WTC11 (cell line): ENCODE measurements around the gene WDR90. TPM values are rescaled to one million over a fixed set of nuclear protein-coding genes. Genes with fewer than 3 reads are reported as not detected.
A peak's percentile ranks its signal among the peaks of the same experiment; 100 is the strongest.

Experiments
- ATAC-seq: fragments of 200-7000 bp; cut with Tn5 transposase; 2 replicates; pipeline ENCODE4 v1.10.0; 2021; ENCODE audit warnings: mild to moderate bottlenecking, moderate library complexity
- CTCF ChIA-PET: fragments of 300-600 bp; sonication (Branson Sonifier 250); formaldehyde crosslinking; loops from one replicate; lab custom pipeline; 2021; ENCODE audit warnings: antibody characterized with exemption; lab: Charles Lee
- POLR2A ChIA-PET: fragments of 350-600 bp; sonication (Branson Sonifier 250); formaldehyde crosslinking; loops from one replicate; lab custom pipeline; 2021; ENCODE audit warnings: antibody characterized with exemption; lab: Charles Lee
- DNase-seq: peaks from one replicate; pipeline ENCODE4 v3.0.0; 2021; ENCODE audit warnings: low spot score
- H3K27ac Mint-ChIP-seq: 2 replicates; pipeline ENCODE4 v1.8.0; 2021; ENCODE audit warnings: mixed read lengths
- H3K27me3 Mint-ChIP-seq: 2 replicates; pipeline ENCODE4 v1.8.0; 2021; ENCODE audit warnings: low read depth, mild to moderate bottlenecking, moderate library complexity, mixed read lengths
- H3K36me3 Mint-ChIP-seq: 2 replicates; pipeline ENCODE4 v1.8.0; 2021; ENCODE audit warnings: mixed read lengths
- H3K4me1 Mint-ChIP-seq: 2 replicates; pipeline ENCODE4 v1.8.0; 2022; ENCODE audit warnings: mixed read lengths
- H3K4me3 Mint-ChIP-seq: 2 replicates; pipeline ENCODE4 v1.8.0; 2021; ENCODE audit warnings: mild to moderate bottlenecking, moderate library complexity, mixed read lengths
- H3K9me3 Mint-ChIP-seq: 2 replicates; pipeline ENCODE4 v1.8.0; 2021; ENCODE audit warnings: mixed read lengths
- CBFB ChIP-seq: sonication (generic); formaldehyde crosslinking; IDR thresholded peaks from 2 replicates; pipeline ENCODE4 v1.8.1; 2022; ENCODE audit warnings: mild to moderate bottlenecking, low read depth, missing genetic modification reagents
- CREB1 ChIP-seq: sonication (generic); formaldehyde crosslinking; IDR thresholded peaks from 2 replicates; pipeline ENCODE4 v1.8.0; 2023; ENCODE audit warnings: mild to moderate bottlenecking, missing genetic modification reagents
- CREM ChIP-seq: sonication (generic); formaldehyde crosslinking; IDR thresholded peaks from 2 replicates; pipeline ENCODE4 v1.8.1; 2022; ENCODE audit warnings: mild to moderate bottlenecking, missing genetic modification reagents, moderate library complexity
- E2F4 ChIP-seq: sonication (generic); formaldehyde crosslinking; IDR thresholded peaks from 2 replicates; pipeline ENCODE4 v1.8.1; 2022; ENCODE audit warnings: low read depth, mild to moderate bottlenecking, moderate library complexity, missing genetic modification reagents, borderline replicate concordance
- E2F5 ChIP-seq: sonication (generic); formaldehyde crosslinking; IDR thresholded peaks from 2 replicates; pipeline ENCODE4 v1.8.1; 2022; ENCODE audit warnings: mild to moderate bottlenecking, moderate library complexity, missing genetic modification reagents
- ELF4 ChIP-seq: sonication (generic); formaldehyde crosslinking; IDR thresholded peaks from 2 replicates; pipeline ENCODE4 v1.8.1; 2022; ENCODE audit warnings: low read depth, mild to moderate bottlenecking, moderate library complexity, missing genetic modification reagents
- EMX1 ChIP-seq: fragments of 250-450 bp; sonication (Bioruptor Pico); IDR thresholded peaks from 2 replicates; pipeline ENCODE4 v1.8.0; 2021; ENCODE audit warnings: mild to moderate bottlenecking
- FOXK1 ChIP-seq: sonication (generic); formaldehyde crosslinking; IDR thresholded peaks from 2 replicates; pipeline ENCODE4 v1.8.0; 2022; ENCODE audit warnings: mild to moderate bottlenecking, moderate library complexity, missing genetic modification reagents
- GTF2I ChIP-seq: fragments of 250-450 bp; sonication (Bioruptor Pico); conservative IDR thresholded peaks from 2 replicates; pipeline ENCODE4 v1.4.0; 2021; ENCODE audit warnings: mild to moderate bottlenecking
- JAZF1 ChIP-seq: fragments of 250-450 bp; sonication (Bioruptor Pico); IDR thresholded peaks from 2 replicates; pipeline ENCODE4 v1.9.0; 2021; ENCODE audit warnings: moderate library complexity, mild to moderate bottlenecking, inconsistent platforms
- MAX ChIP-seq: sonication (generic); formaldehyde crosslinking; IDR thresholded peaks from 2 replicates; pipeline ENCODE4 v1.8.0; 2022; ENCODE audit warnings: mild to moderate bottlenecking, missing genetic modification reagents
- NFATC4 ChIP-seq: fragments of 250-450 bp; sonication (Bioruptor Pico); IDR thresholded peaks from 2 replicates; pipeline ENCODE4 v1.9.0; 2021; ENCODE audit warnings: mild to moderate bottlenecking
- NFE2L1 ChIP-seq: sonication (generic); formaldehyde crosslinking; IDR thresholded peaks from 2 replicates; pipeline ENCODE4 v1.8.1; 2023; ENCODE audit warnings: missing genetic modification reagents
- NFYB ChIP-seq: sonication (generic); formaldehyde crosslinking; conservative IDR thresholded peaks from 2 replicates; pipeline ENCODE4 v1.8.0; 2022; ENCODE audit warnings: low read depth, missing genetic modification reagents
- NR3C1 ChIP-seq: sonication (generic); formaldehyde crosslinking; conservative IDR thresholded peaks from 2 replicates; pipeline ENCODE4 v1.8.1; 2023; ENCODE audit warnings: low read depth, mild to moderate bottlenecking, missing genetic modification reagents
- RELA ChIP-seq: sonication (generic); formaldehyde crosslinking; IDR thresholded peaks from 2 replicates; pipeline ENCODE4 v1.8.1; 2022; ENCODE audit warnings: missing genetic modification reagents, mild to moderate bottlenecking, borderline replicate concordance
- SMAD4 ChIP-seq: sonication (generic); formaldehyde crosslinking; IDR thresholded peaks from 2 replicates; pipeline ENCODE4 v1.8.0; 2022; ENCODE audit warnings: mild to moderate bottlenecking, missing genetic modification reagents
- ZNF281 ChIP-seq: sonication (generic); formaldehyde crosslinking; IDR thresholded peaks from 2 replicates; pipeline ENCODE4 v1.8.0; 2023; ENCODE audit warnings: mild to moderate bottlenecking, missing genetic modification reagents
- ZNF317 ChIP-seq: sonication (generic); formaldehyde crosslinking; IDR thresholded peaks from 2 replicates; pipeline ENCODE4 v1.8.1; 2023; ENCODE audit warnings: low read depth, mild to moderate bottlenecking, moderate library complexity, missing genetic modification reagents, borderline replicate concordance
- ZNF423 ChIP-seq: fragments of 250-450 bp; sonication (Bioruptor Pico); IDR thresholded peaks from 2 replicates; pipeline ENCODE4 v2.1.2; 2022; ENCODE audit warnings: mild to moderate bottlenecking, moderate library complexity
- total RNA-seq: library from RNA; stranded (reverse); gene quantifications from 3 replicates; pipeline ENCODE4 v1.2.3, GENCODE V29; 2021
- TF ChIP-seq, protein P1 (sequence below): sonication (generic); formaldehyde crosslinking; IDR thresholded peaks from 2 replicates; pipeline ENCODE4 v1.8.0; 2022; ENCODE audit warnings: mild to moderate bottlenecking, missing genetic modification reagents
- TF ChIP-seq, protein P2 (sequence below): sonication (generic); formaldehyde crosslinking; IDR thresholded peaks from 2 replicates; pipeline ENCODE4 v1.8.1; 2022; ENCODE audit warnings: low read depth, missing genetic modification reagents, borderline replicate concordance
- TF ChIP-seq, protein P3 (sequence below): fragments of 250-450 bp; sonication (Bioruptor Pico); IDR thresholded peaks from 2 replicates; pipeline ENCODE4 v1.9.0; 2021; ENCODE audit warnings: moderate library complexity, mild to moderate bottlenecking, inconsistent platforms, borderline replicate concordance
- TF ChIP-seq, protein P4 (sequence below): sonication (generic); formaldehyde crosslinking; IDR thresholded peaks from 2 replicates; pipeline ENCODE4 v1.8.1; 2022; ENCODE audit warnings: missing genetic modification reagents, borderline replicate concordance

The WDR90 gene
- total RNA-seq, 1 experiment from 2014 or later = 75.8 TPM

DNA sequence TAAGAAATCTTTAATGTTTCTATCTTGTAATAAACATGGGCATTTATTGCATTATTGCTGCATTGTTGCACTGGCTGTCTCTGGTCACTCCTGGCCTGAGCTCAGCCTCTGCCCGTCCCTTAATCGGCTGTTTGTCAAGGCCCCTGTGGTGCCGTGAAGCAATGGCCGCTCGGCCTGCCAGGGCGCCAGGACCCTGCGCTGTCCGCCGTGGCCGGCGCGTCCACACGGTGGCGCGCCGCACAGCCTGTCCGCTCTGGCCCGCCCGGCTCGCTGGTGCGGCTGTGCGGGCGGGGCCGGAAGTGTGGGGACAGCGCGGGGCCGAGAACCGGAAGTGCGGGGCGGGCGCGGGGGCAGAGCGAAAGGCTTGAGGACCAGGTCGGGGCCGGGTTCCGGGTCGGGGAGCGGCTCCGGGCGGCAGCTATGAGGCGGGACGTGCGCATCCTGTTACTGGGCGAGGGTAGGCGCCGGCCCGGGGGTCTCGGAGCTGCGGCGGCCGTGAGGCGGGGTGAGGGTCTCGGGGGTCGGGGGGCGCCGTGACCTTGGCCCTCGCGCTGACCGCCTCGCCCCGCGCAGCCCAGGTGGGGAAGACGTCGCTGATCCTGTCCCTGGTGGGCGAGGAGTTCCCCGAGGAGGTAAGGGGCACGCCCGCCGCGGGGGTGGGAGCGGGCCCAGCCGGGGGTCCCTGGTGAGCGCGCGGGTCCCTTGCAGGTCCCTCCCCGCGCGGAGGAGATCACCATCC, 18.8 kb downstream of the WDR90 start, which contains the start of gene RHOT2:
RHOT2 (plus strand) TSS at position 353 of the 739 bp plus-strand sequence; CDS start at position 421, 68 bp downstream.
- H3K4me3 Mint-ChIP-seq = peak within 1 kb of the TSS; percentile 65
- no peaks in the 10 kb centered on the region for H3K4me1 Mint-ChIP-seq
- ChIA-PET CTCF (interaction anchor here (0.6 to 3.0 kb wide), 23 partner anchors 8 to 297 kb away, joined by 3 to 21 read pairs (median 4); partner anchors contain the start of genes ANTKMT, CIAO3, JMJD8 and RAB40C), POLR2A (interaction anchor here (1.0 to 1.8 kb wide), 2 partner anchors 30 to 52 kb away, joined by 3 to 6 read pairs; no protein-coding TSS in a partner anchor)
- peak; percentile 93 for DNase-seq
- ATAC-seq = peak; percentile 95
- H3K36me3 Mint-ChIP-seq = peaks cover 10% of the 10 kb centered on the region
- no peaks in the 10 kb centered on the region for H3K27me3 Mint-ChIP-seq
- peak within 1 kb of the TSS; percentile 86 for H3K27ac Mint-ChIP-seq
- no peaks in the 10 kb centered on the region for H3K9me3 Mint-ChIP-seq
- no peak for TF ChIP-seq CREB1 (CRISPR knock-in tag)
- no peak for TF ChIP-seq ZNF281
- no peak for TF ChIP-seq CBFB
- TF ChIP-seq NFE2L1 (CRISPR knock-in tag) = no peak
- TF ChIP-seq FOXK1 = no peak; the same call in 1 of the 2 replicates
- peak; percentile 66; the same call in 1 of the 2 replicates for TF ChIP-seq EMX1 (CRISPR knock-in tag)
- TF ChIP-seq MAX (CRISPR knock-in tag) = peak; percentile 75; the same call in 1 of the 2 replicates
- TF ChIP-seq NFATC4 (CRISPR knock-in tag) = no peak
- TF ChIP-seq CREM (CRISPR knock-in tag) = peak; percentile 89
- TF ChIP-seq ZNF317 (CRISPR knock-in tag) = no peak
- TF ChIP-seq, protein P1, sequence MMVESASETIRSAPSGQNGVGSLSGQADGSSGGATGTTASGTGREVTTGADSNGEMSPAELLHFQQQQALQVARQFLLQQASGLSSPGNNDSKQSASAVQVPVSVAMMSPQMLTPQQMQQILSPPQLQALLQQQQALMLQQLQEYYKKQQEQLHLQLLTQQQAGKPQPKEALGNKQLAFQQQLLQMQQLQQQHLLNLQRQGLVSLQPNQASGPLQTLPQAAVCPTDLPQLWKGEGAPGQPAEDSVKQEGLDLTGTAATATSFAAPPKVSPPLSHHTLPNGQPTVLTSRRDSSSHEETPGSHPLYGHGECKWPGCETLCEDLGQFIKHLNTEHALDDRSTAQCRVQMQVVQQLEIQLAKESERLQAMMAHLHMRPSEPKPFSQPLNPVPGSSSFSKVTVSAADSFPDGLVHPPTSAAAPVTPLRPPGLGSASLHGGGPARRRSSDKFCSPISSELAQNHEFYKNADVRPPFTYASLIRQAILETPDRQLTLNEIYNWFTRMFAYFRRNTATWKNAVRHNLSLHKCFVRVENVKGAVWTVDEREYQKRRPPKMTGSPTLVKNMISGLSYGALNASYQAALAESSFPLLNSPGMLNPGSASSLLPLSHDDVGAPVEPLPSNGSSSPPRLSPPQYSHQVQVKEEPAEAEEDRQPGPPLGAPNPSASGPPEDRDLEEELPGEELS = 0 out of 2 replicates have a peak, but pooled peaks have one; percentile 48
- TF ChIP-seq, protein P2, sequence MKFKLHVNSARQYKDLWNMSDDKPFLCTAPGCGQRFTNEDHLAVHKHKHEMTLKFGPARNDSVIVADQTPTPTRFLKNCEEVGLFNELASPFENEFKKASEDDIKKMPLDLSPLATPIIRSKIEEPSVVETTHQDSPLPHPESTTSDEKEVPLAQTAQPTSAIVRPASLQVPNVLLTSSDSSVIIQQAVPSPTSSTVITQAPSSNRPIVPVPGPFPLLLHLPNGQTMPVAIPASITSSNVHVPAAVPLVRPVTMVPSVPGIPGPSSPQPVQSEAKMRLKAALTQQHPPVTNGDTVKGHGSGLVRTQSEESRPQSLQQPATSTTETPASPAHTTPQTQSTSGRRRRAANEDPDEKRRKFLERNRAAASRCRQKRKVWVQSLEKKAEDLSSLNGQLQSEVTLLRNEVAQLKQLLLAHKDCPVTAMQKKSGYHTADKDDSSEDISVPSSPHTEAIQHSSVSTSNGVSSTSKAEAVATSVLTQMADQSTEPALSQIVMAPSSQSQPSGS (CRISPR knock-in tag) = no peak
- no peak for TF ChIP-seq JAZF1 (CRISPR knock-in tag)
- no peak for TF ChIP-seq NFYB (CRISPR knock-in tag)
- peak; percentile 95 for TF ChIP-seq E2F5 (CRISPR knock-in tag)
- TF ChIP-seq GTF2I = no peak
- peak; percentile 38; the same call in 1 of the 2 replicates for TF ChIP-seq ELF4 (CRISPR knock-in tag)
- peak; percentile 64; the same call in 1 of the 2 replicates for TF ChIP-seq RELA (CRISPR knock-in tag)
- TF ChIP-seq NR3C1 (CRISPR knock-in tag) = no peak
- no peak for TF ChIP-seq SMAD4 (CRISPR knock-in tag)
- TF ChIP-seq, protein P3, sequence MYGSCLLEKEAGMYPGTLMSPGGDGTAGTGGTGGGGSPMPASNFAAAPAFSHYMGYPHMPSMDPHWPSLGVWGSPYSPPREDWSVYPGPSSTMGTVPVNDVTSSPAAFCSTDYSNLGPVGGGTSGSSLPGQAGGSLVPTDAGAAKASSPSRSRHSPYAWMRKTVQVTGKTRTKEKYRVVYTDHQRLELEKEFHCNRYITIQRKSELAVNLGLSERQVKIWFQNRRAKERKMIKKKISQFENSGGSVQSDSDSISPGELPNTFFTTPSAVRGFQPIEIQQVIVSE (CRISPR knock-in tag) = no peak
- TF ChIP-seq E2F4 (CRISPR knock-in tag) = no peak
- no peak; the same call in 1 of the 2 replicates for TF ChIP-seq ZNF423
- TF ChIP-seq, protein P4, sequence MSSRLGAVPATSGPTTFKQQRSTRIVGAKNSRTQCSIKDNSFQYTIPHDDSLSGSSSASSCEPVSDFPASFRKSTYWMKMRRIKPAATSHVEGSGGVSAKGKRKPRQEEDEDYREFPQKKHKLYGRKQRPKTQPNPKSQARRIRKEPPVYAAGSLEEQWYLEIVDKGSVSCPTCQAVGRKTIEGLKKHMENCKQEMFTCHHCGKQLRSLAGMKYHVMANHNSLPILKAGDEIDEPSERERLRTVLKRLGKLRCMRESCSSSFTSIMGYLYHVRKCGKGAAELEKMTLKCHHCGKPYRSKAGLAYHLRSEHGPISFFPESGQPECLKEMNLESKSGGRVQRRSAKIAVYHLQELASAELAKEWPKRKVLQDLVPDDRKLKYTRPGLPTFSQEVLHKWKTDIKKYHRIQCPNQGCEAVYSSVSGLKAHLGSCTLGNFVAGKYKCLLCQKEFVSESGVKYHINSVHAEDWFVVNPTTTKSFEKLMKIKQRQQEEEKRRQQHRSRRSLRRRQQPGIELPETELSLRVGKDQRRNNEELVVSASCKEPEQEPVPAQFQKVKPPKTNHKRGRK (CRISPR knock-in tag) = no peak
